Measurements from ENCODE around the gene MXRA8.

- TF ChIP-seq CTCF (IDR thresholded peaks at IDR 0.05; ENCODE audit: insufficient read depth, low read length, poor library complexity, severe bottlenecking): no peak
- TF ChIP-seq EZH2phosphoT487 (conservative IDR thresholded peaks at IDR 0.05; ENCODE audit: low read length): no peak
These were observed 32.2 kb downstream of the MXRA8 start for GRCh38 chr1:1326075-1326605.
